Endometrial microvascular endothelial cells (primary cell): ENCODE data around the gene NTN1. TPM values are rescaled to one million over a fixed set of nuclear protein-coding genes. Genes with fewer than 3 reads are reported as not detected.
"Not testable (repeated sequence)": the region's sequence is repeated elsewhere in the genome, so short reads cannot be mapped to it uniquely, and the experiment has no call there.

Experiments used
- in situ Hi-C: cut with HindIII; loops from 2 replicates; pipeline ENCODE4 v1.10.0; 2017; ENCODE audit warnings: low sequenced_read_pairs, low pct_unique_long_range_greater_than_20kb; ENCODE audit errors: inconsistent ontology term
- total RNA-seq: library from RNA; depleted of rRNA; stranded (reverse); fragments of >200 nt; gene quantifications from one replicate; pipeline ENCODE4 v1.2.3, GENCODE V29; 2015; ENCODE audit errors: inconsistent ontology term

Gene NTN1
- total RNA-seq, 1 donor from 2014 or later, result not detected

GRCh38 chr17:9071811-9072498 is 50.6 kb downstream of the NTN1 start:
- in situ Hi-C loops, result no loop called here

- in situ Hi-C loops, result no loop called here
Measured at GRCh38 chr17:9072696-9073339, 51.5 kb downstream of the NTN1 start.

GRCh38 chr17:9074131-9074530 is 52.8 kb downstream of the NTN1 start:
- in situ Hi-C loops, result no loop called here

GRCh38 chr17:9079461-9080103 is 58.3 kb downstream of the NTN1 start:
- in situ Hi-C loops, result no loop called here

- in situ Hi-C loops, result no loop called here
Measured at GRCh38 chr17:9080296-9080914, 59.1 kb downstream of the NTN1 start.

GRCh38 chr17:9080983-9081382 is 59.7 kb downstream of the NTN1 start:
- in situ Hi-C loops, result no loop called here

GRCh38 chr17:9086577-9086976 is 65.3 kb downstream of the NTN1 start:
- in situ Hi-C loops, result no loop called here

- in situ Hi-C loops, result no loop called here
Measured at GRCh38 chr17:9087921-9088320, 66.6 kb downstream of the NTN1 start.

- in situ Hi-C loops, result no loop called here
Measured at GRCh38 chr17:9090641-9091096, 69.4 kb downstream of the NTN1 start.

- in situ Hi-C loops, result no loop called here
Measured at GRCh38 chr17:9094193-9094592, 72.9 kb downstream of the NTN1 start.

- in situ Hi-C loops, result no loop called here
Measured at GRCh38 chr17:9095390-9095789, 74.1 kb downstream of the NTN1 start.

- in situ Hi-C loops, result no loop called here
Measured at GRCh38 chr17:9098242-9098825, 77.0 kb downstream of the NTN1 start.

- in situ Hi-C loops, result no loop called here
Measured at GRCh38 chr17:9101356-9101755, 80.0 kb downstream of the NTN1 start.

- in situ Hi-C loops, result not testable (repeated sequence)
Measured at GRCh38 chr17:9103193-9103592, 81.9 kb downstream of the NTN1 start.

- in situ Hi-C loops, result no loop called here
Measured at GRCh38 chr17:9104370-9105041, 83.2 kb downstream of the NTN1 start.

- in situ Hi-C loops, result no loop called here
Measured at GRCh38 chr17:9105068-9105868, 84.0 kb downstream of the NTN1 start.

- in situ Hi-C loops, result not testable (repeated sequence)
Measured at GRCh38 chr17:9106278-9106677, 85.0 kb downstream of the NTN1 start.

GRCh38 chr17:9107527-9107926 is 86.2 kb downstream of the NTN1 start:
- in situ Hi-C loops, result no loop called here
